GM19035 (cell line): ENCODE data around the gene MBP.
"Not testable (repeated sequence)": the region's sequence is repeated elsewhere in the genome, so short reads cannot be mapped to it uniquely, and the experiment has no call there.

Source experiments
- ATAC-seq: cut with Tn5 transposase; IDR thresholded peaks from one replicate; pipeline ENCODE4 v1.9.1; 2021; ENCODE audit not compliant: unreplicated experiment

The MBP gene

GRCh38 chr18:76992226-76993084 is 140.1 kb downstream of the MBP start:
- no peak for ATAC-seq

- ATAC-seq = no peak
Measured at GRCh38 chr18:76991021-76991688, 141.4 kb downstream of the MBP start.

GRCh38 chr18:76990343-76991020 is 142.1 kb downstream of the MBP start:
- not testable (repeated sequence) for ATAC-seq

- ATAC-seq = no peak
Measured at GRCh38 chr18:76989647-76990190, 142.9 kb downstream of the MBP start.

GRCh38 chr18:76988827-76989646 is 143.5 kb downstream of the MBP start:
- no peak for ATAC-seq

- ATAC-seq = no peak
Measured at GRCh38 chr18:76988031-76988826, 144.4 kb downstream of the MBP start.

- no peak for ATAC-seq
Measured at GRCh38 chr18:76986406-76986805, 146.2 kb downstream of the MBP start.

- no peak for ATAC-seq
Measured at GRCh38 chr18:76985951-76986236, 146.7 kb downstream of the MBP start.

- ATAC-seq = no peak
Measured at GRCh38 chr18:76985156-76985950, 147.2 kb downstream of the MBP start.

- ATAC-seq = no peak
Measured at GRCh38 chr18:76984193-76985155, 148.1 kb downstream of the MBP start.

GRCh38 chr18:76983613-76984051 is 149.0 kb downstream of the MBP start:
- ATAC-seq = no peak

- peak; percentile 78 for ATAC-seq
Measured at GRCh38 chr18:76982841-76983583, 149.6 kb downstream of the MBP start.

GRCh38 chr18:76982038-76982437 is 150.5 kb downstream of the MBP start:
- ATAC-seq = no peak

- peak; percentile 54 for ATAC-seq
Measured at GRCh38 chr18:76981396-76981968, 151.1 kb downstream of the MBP start.

GRCh38 chr18:76980663-76981395 is 151.8 kb downstream of the MBP start:
- peak; percentile 39 for ATAC-seq

GRCh38 chr18:76979906-76980305 is 152.7 kb downstream of the MBP start:
- ATAC-seq = no peak
